ENCODE measurements around the gene OR13J1.

The OR13J1 gene

GRCh38 chr9:35856882-35857281 is 13.3 kb downstream of the OR13J1 start:
- no peak for FAIRE-seq

- no peak for FAIRE-seq
Observed at GRCh38 chr9:35856206-35856605, 14.0 kb downstream of the OR13J1 start.

- FAIRE-seq, result no peak
Observed at GRCh38 chr9:35854091-35854762, 16.0 kb downstream of the OR13J1 start.

GRCh38 chr9:35852876-35853865 is 17.0 kb downstream of the OR13J1 start:
- no peak for FAIRE-seq

GRCh38 chr9:35852267-35852815 is 17.9 kb downstream of the OR13J1 start:
- FAIRE-seq, result no peak

GRCh38 chr9:35847792-35848572 is 22.2 kb downstream of the OR13J1 start:
- no peak for FAIRE-seq

- FAIRE-seq, result no peak
Observed at GRCh38 chr9:35845824-35846771, 24.1 kb downstream of the OR13J1 start.

GRCh38 chr9:35844628-35845270 is 25.5 kb downstream of the OR13J1 start:
- FAIRE-seq, result no peak

- no peak for FAIRE-seq
Observed at GRCh38 chr9:35842795-35843194, 27.4 kb downstream of the OR13J1 start.

- no peak for FAIRE-seq
Observed at GRCh38 chr9:35842020-35842745, 28.0 kb downstream of the OR13J1 start.

GRCh38 chr9:35841645-35841900 is 28.6 kb downstream of the OR13J1 start:
- no peak for FAIRE-seq

GRCh38 chr9:35840881-35841644 is 29.1 kb downstream of the OR13J1 start:
- FAIRE-seq, result no peak

- FAIRE-seq, result no peak
Observed at GRCh38 chr9:35839926-35840325, 30.3 kb downstream of the OR13J1 start.

- no peak for FAIRE-seq
Observed at GRCh38 chr9:35836595-35836994, 33.6 kb downstream of the OR13J1 start.

GRCh38 chr9:35835766-35836165 is 34.4 kb downstream of the OR13J1 start:
- FAIRE-seq, result no peak

GRCh38 chr9:35835216-35835632 is 35.0 kb downstream of the OR13J1 start:
- no peak for FAIRE-seq

GRCh38 chr9:35834260-35835215 is 35.7 kb downstream of the OR13J1 start:
- no peak for FAIRE-seq

GRCh38 chr9:35832814-35833213 is 37.4 kb downstream of the OR13J1 start:
- no peak for FAIRE-seq

- FAIRE-seq, result no peak
Observed at GRCh38 chr9:35831040-35831439, 39.2 kb downstream of the OR13J1 start.

Measured in colon (tissue), 2 donors.